Hepatocyte (in vitro differentiated cells): ENCODE data around the gene GNG7.

Experiments used
- EZH2 ChIP-seq: fragments of 200-600 bp; sonication (generic); IDR thresholded peaks from 2 replicates; pipeline ENCODE4 v1.6.1; 2016; ENCODE audit warnings: antibody characterized with exemption, mild to moderate bottlenecking, borderline replicate concordance
- TF ChIP-seq, protein P1 (sequence below): fragments of 200-600 bp; sonication (generic); IDR thresholded peaks from 2 replicates; pipeline ENCODE4 v1.5.1; 2016; ENCODE audit warnings: antibody characterized with exemption, mild to moderate bottlenecking; ENCODE audit not compliant: poor library complexity

DNA sequence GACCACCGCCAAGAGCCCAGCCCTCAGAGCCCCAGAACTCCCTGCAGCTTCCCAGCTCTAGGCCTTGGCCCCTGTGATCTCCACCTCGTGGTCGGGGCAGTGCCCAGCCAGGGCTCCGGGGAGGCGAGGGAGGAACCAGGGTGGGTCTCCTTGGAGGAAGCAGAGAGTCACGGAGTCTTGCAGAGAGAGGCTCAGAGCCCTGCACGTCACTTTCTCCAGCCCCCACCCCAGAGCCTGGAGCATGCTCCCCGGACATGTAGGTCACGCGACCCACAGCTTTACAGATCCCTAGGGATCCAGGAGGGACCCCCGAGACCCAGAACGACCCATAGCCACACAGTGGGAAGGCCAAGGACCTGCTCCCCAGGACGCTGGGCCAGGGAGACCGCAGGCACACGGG is 214.7 kb downstream of the GNG7 start:
- TF ChIP-seq, protein P1, sequence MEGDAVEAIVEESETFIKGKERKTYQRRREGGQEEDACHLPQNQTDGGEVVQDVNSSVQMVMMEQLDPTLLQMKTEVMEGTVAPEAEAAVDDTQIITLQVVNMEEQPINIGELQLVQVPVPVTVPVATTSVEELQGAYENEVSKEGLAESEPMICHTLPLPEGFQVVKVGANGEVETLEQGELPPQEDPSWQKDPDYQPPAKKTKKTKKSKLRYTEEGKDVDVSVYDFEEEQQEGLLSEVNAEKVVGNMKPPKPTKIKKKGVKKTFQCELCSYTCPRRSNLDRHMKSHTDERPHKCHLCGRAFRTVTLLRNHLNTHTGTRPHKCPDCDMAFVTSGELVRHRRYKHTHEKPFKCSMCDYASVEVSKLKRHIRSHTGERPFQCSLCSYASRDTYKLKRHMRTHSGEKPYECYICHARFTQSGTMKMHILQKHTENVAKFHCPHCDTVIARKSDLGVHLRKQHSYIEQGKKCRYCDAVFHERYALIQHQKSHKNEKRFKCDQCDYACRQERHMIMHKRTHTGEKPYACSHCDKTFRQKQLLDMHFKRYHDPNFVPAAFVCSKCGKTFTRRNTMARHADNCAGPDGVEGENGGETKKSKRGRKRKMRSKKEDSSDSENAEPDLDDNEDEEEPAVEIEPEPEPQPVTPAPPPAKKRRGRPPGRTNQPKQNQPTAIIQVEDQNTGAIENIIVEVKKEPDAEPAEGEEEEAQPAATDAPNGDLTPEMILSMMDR: no peak
- TF ChIP-seq EZH2: no peak
